Glutamatergic neuron (in vitro differentiated cells): ENCODE data around the gene CAPN6. TPM values are rescaled to one million over a fixed set of nuclear protein-coding genes. Genes with fewer than 3 reads are reported as not detected.

ENCODE experiments used
- DNase-seq: peaks from one replicate; pipeline ENCODE4 v3.0.0; 2022
- H3K27ac Mint-ChIP-seq: one replicate; pipeline ENCODE4 v1.8.0; 2020; ENCODE audit warnings: mild to moderate bottlenecking, mixed read lengths, inconsistent platforms; ENCODE audit not compliant: unreplicated experiment
- H3K27me3 Mint-ChIP-seq: one replicate; pipeline ENCODE4 v1.8.0; 2020; ENCODE audit warnings: mild to moderate bottlenecking, moderate library complexity, mixed read lengths, inconsistent platforms; ENCODE audit not compliant: unreplicated experiment
- H3K36me3 Mint-ChIP-seq: one replicate; pipeline ENCODE4 v1.8.0; 2020; ENCODE audit warnings: mild to moderate bottlenecking, mixed read lengths, inconsistent platforms; ENCODE audit not compliant: unreplicated experiment
- H3K4me1 Mint-ChIP-seq: one replicate; pipeline ENCODE4 v1.8.0; 2020; ENCODE audit warnings: mild to moderate bottlenecking, low read depth, mixed read lengths, inconsistent platforms; ENCODE audit not compliant: unreplicated experiment
- H3K4me3 Mint-ChIP-seq: one replicate; pipeline ENCODE4 v1.8.0; 2020; ENCODE audit warnings: mild to moderate bottlenecking, mixed read lengths, inconsistent platforms; ENCODE audit not compliant: unreplicated experiment
- H3K9me3 Mint-ChIP-seq: one replicate; pipeline ENCODE4 v1.8.0; 2020; ENCODE audit warnings: mild to moderate bottlenecking, moderate library complexity, mixed read lengths, inconsistent platforms; ENCODE audit not compliant: unreplicated experiment
- CTCF ChIP-seq: fragments of 200-600 bp; sonication (generic); IDR thresholded peaks from one replicate; pipeline ENCODE4 v1.5.0; 2021; ENCODE audit not compliant: partially characterized antibody, unreplicated experiment
- long read RNA-seq: library from polyadenylated mRNA; unstranded; transcript quantifications from one replicate; pipeline ENCODE4 v2.0.0, GENCODE V29; 2020; ENCODE audit not compliant: unreplicated experiment
- total RNA-seq: library from RNA; stranded (reverse); fragmentation: NEBNext Ultra II Directional; extraction: Animal tissue kit (Norgen Biotek cat#: 25700); gene quantifications from one replicate; pipeline ENCODE4 v1.2.1, GENCODE V29; 2021; ENCODE audit not compliant: unreplicated experiment

Gene CAPN6
- not detected for total RNA-seq
- long read RNA-seq, result 0 reads

GRCh38 chrX:111270339-111270738 lies at the start of gene CAPN6:
Gene CAPN6 (minus strand): TSS chrX:111270483. CDS start chrX:111263936, 6,547 bp downstream.
- Mint-ChIP-seq H3K4me3 (no peak within 1 kb of the TSS), H3K9me3 (peaks cover 2% of the 10 kb centered on the region)

GRCh38 chrX:111319451-111319850 lies 49.2 kb upstream of the CAPN6 start:
- DNase-seq, result no peak
- H3K9me3 Mint-ChIP-seq, result peaks cover 2% of the 10 kb centered on the region
- no peak overlapping the region for H3K27ac Mint-ChIP-seq

More at GRCh38 chrX:111270339-111270738, at the start of gene CAPN6:
- Mint-ChIP-seq H3K27me3 (no peaks in the 10 kb centered on the region), H3K36me3 (no peaks in the 10 kb centered on the region), H3K27ac (no peak within 1 kb of the TSS), H3K4me1 (no peaks in the 10 kb centered on the region)
- no peak for TF ChIP-seq CTCF
- no peak for DNase-seq

DNA sequence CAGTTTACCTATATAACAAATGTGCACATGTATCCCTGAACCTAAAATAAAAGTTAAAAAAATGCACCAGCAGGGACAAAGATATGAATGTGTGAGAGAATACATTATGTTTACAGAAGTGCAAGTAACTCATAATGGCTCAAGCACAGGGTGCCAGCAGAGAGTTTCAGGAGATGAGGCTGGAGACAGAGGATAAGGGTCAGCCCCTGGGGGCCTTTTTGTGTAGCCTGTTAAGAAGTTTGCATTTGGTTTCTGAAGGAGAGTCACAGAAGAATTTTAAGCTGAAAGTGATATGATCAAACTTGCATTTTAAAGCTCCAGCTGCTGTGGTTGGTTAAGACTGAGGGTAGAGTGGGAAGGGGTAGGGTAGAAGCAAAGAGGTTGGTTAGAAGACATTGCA lies 48.6 kb upstream of the CAPN6 start:
- H3K4me1 Mint-ChIP-seq, result no peaks in the 10 kb centered on the region
- H3K4me3 Mint-ChIP-seq, result no peak overlapping the region
- H3K9me3 Mint-ChIP-seq, result peaks cover 3% of the 10 kb centered on the region
- no peak for TF ChIP-seq CTCF
- DNase-seq, result no peak
- peaks cover 3% of the 10 kb centered on the region for H3K27me3 Mint-ChIP-seq
- H3K27ac Mint-ChIP-seq, result no peak overlapping the region
- no peaks in the 10 kb centered on the region for H3K36me3 Mint-ChIP-seq

More at GRCh38 chrX:111319451-111319850, 49.2 kb upstream of the CAPN6 start:
- Mint-ChIP-seq H3K4me1 (no peaks in the 10 kb centered on the region), H3K36me3 (no peaks in the 10 kb centered on the region), H3K27me3 (peaks cover 3% of the 10 kb centered on the region), H3K4me3 (no peak overlapping the region)
- TF ChIP-seq CTCF, result no peak

DNA sequence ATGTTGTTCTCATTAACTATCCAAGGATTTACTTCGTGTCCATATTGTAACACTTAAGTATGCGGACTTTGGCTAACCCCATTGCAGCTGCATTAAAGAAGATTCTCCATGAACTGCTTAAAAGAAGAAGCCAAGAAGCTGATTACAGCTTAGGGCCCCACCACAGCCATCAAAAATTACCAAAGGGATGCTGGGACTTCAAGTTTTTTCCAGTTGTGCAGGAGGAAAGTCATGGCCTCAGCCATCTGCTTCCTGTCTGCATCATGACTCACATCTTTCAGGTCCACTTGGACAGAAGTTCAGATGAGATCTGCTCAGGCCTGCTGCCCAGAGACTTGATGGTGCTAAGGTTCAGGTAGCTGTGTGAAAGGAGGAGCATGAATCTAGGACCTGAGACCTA lies 38.8 kb upstream of the CAPN6 start:
- H3K27me3 Mint-ChIP-seq, result peaks cover 5% of the 10 kb centered on the region
- no peaks in the 10 kb centered on the region for H3K4me1 Mint-ChIP-seq
- peaks cover 4% of the 10 kb centered on the region for H3K9me3 Mint-ChIP-seq
- no peak for DNase-seq
- TF ChIP-seq CTCF, result no peak
- no peak overlapping the region for H3K27ac Mint-ChIP-seq
- H3K36me3 Mint-ChIP-seq, result peaks cover 5% of the 10 kb centered on the region
- H3K4me3 Mint-ChIP-seq, result no peak overlapping the region

DNA sequence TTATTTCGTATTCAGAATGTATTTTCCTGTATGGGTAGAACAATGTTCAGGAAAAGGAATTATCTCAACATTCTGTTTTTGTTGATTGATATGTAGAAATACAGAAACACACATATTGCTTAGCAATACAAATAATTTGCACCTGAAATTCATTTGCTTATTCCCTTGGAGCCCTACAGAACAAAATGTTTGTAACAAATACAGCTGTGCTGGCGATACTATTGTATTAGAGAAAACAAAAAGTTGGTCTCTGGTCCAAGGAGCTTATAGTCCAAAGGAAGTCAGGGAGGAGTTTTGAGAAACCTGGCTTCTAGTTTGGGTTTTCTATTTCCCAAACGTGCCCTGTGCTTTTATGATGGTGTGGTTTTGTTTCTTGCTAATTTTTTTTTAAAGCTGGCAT lies 37.8 kb upstream of the CAPN6 start:
- Mint-ChIP-seq H3K4me1 (no peaks in the 10 kb centered on the region), H3K27me3 (peaks cover 7% of the 10 kb centered on the region), H3K4me3 (no peak overlapping the region), H3K36me3 (peaks cover 5% of the 10 kb centered on the region), H3K9me3 (peaks cover 4% of the 10 kb centered on the region), H3K27ac (no peak overlapping the region)
- TF ChIP-seq CTCF, result no peak
- no peak for DNase-seq
